Upper lobe of right lung (tissue), 1 donor: Measurements from ENCODE around the gene NUDT3. TPM values are rescaled to one million over a fixed set of nuclear protein-coding genes. Genes with fewer than 3 reads are reported as not detected.

ENCODE experiments used
- ATAC-seq: fragments of 200-7000 bp; cut with Tn5 transposase; one replicate; pipeline ENCODE4 v1.9.1; 2020; ENCODE audit warnings: mild to moderate bottlenecking, moderate library complexity
- DNase-seq: peaks from one replicate; pipeline ENCODE4 v3.0.0-alpha.2; 2020
- H3K27ac ChIP-seq: fragments of 200-600 bp; one replicate; pipeline ENCODE4 v1.8.0; 2022
- H3K27me3 ChIP-seq: fragments of 200-600 bp; one replicate; pipeline ENCODE4 v1.8.0; 2022; ENCODE audit warnings: mild to moderate bottlenecking
- H3K36me3 ChIP-seq: fragments of 200-600 bp; one replicate; pipeline ENCODE4 v1.8.0; 2022
- H3K4me1 ChIP-seq: fragments of 200-600 bp; one replicate; pipeline ENCODE4 v1.8.0; 2022
- H3K4me3 ChIP-seq: fragments of 200-600 bp; one replicate; pipeline ENCODE4 v1.8.0; 2022; ENCODE audit warnings: mild to moderate bottlenecking
- H3K9me3 ChIP-seq: fragments of 200-600 bp; one replicate; pipeline ENCODE4 v1.8.0; 2022
- intact Hi-C: fragments of 100-400 bp; cut with DNase I; formaldehyde crosslinking; loops from one replicate; pipeline ENCODE4 v1.11.0; 2022
- total RNA-seq: library from RNA; stranded (reverse); fragmentation: NEBNext Ultra II Directional; extraction: Animal tissue kit (Norgen Biotek cat#: 25700); gene quantifications from one replicate; pipeline ENCODE4 v1.2.1, GENCODE V29; 2021
- TF ChIP-seq, protein P1 (sequence below): fragments of 200-600 bp; IDR thresholded peaks from one replicate; pipeline ENCODE4 v1.8.0; 2022; ENCODE audit warnings: antibody characterized with exemption
- donor health status: DM: no; HTN: yes; CAD: no; lungs with severe emphysema.

NUDT3 gene
- total RNA-seq, 1 donor from 2014 or later = 29.1 TPM

DNA sequence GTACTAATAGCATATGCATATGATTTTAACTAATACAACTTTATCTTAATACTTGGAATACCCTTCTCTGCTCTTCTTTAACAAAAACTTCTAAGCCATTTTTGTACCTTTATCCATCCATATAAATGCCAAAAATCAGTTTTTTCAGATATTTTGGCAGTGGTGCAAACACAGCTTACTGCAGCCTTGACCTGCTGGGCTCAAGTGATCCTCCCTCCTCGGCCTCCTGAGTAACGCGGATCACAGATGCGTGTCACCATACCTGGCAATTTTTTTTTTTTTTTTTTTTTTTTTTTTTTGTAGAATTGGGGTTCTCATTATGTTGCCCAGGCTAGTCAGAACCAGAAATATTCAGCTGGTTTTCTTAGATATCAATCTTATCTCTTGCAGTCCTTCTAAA, 89.5 kb downstream of the NUDT3 start:
- H3K4me3 ChIP-seq = no peak overlapping the region
- H3K4me1 ChIP-seq = peaks cover 14% of the 10 kb centered on the region
- no peaks in the 10 kb centered on the region for H3K9me3 ChIP-seq
- TF ChIP-seq, protein P1, sequence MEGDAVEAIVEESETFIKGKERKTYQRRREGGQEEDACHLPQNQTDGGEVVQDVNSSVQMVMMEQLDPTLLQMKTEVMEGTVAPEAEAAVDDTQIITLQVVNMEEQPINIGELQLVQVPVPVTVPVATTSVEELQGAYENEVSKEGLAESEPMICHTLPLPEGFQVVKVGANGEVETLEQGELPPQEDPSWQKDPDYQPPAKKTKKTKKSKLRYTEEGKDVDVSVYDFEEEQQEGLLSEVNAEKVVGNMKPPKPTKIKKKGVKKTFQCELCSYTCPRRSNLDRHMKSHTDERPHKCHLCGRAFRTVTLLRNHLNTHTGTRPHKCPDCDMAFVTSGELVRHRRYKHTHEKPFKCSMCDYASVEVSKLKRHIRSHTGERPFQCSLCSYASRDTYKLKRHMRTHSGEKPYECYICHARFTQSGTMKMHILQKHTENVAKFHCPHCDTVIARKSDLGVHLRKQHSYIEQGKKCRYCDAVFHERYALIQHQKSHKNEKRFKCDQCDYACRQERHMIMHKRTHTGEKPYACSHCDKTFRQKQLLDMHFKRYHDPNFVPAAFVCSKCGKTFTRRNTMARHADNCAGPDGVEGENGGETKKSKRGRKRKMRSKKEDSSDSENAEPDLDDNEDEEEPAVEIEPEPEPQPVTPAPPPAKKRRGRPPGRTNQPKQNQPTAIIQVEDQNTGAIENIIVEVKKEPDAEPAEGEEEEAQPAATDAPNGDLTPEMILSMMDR = no peak
- ATAC-seq = no peak
- intact Hi-C loops = no loop called here
- H3K36me3 ChIP-seq = no peaks in the 10 kb centered on the region
- no peak for DNase-seq
- no peak overlapping the region for H3K27ac ChIP-seq
- no peaks in the 10 kb centered on the region for H3K27me3 ChIP-seq

DNA sequence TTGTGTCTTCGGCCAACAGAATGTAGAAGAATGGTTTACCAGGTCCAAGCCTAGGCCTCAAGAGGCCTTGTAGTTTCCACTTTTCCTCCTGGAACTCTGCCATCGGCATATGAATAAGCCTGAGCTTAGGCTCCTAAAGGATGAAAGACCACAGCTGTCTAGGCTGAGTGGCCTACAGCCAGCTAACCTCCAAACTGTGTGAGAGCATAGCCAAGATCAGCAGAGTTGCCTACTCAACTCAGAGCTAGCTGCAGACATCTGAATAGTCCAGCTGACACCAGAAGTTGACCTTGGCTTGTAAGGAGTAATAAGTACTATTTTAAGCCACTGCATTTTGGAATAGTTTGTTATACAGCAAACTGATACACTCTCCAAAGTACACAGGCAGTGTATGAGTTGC, 91.1 kb downstream of the NUDT3 start:
- H3K27me3 ChIP-seq = no peaks in the 10 kb centered on the region
- H3K4me3 ChIP-seq = no peak overlapping the region
- H3K27ac ChIP-seq = no peak overlapping the region
- TF ChIP-seq, protein P1 = no peak
- intact Hi-C loops = no loop called here
- peaks cover 8% of the 10 kb centered on the region for H3K4me1 ChIP-seq
- H3K9me3 ChIP-seq = no peaks in the 10 kb centered on the region
- DNase-seq (no peak), ATAC-seq (peak; percentile 53)
- H3K36me3 ChIP-seq = no peaks in the 10 kb centered on the region

DNA sequence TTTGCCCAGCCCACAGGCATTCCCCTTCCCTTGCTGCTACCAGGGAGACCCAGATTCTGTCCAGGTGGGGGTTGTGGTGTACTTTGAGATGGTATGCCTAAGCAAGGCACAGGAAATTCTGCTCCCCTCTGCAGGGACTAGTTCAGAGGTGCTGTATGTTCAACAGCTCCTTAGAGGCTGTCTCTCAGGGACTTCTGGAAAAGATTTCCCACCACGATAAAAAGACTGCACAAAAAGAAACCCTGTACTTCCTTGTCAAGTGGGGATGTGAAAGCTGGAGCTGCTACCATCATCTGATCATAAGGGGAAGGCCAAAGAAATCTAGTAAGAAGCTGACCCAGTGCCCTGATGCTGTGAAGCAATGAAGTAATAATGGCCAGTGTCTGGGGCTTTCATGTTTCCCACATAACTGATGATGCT, 92.1 kb downstream of the NUDT3 start:
- H3K4me1 ChIP-seq = peaks cover 3% of the 10 kb centered on the region
- TF ChIP-seq, protein P1 = no peak
- no peaks in the 10 kb centered on the region for H3K27me3 ChIP-seq
- no peak overlapping the region for H3K27ac ChIP-seq
- no peaks in the 10 kb centered on the region for H3K36me3 ChIP-seq
- DNase-seq = no peak
- no peak overlapping the region for H3K4me3 ChIP-seq
- H3K9me3 ChIP-seq = no peaks in the 10 kb centered on the region
- peak; percentile 88 for ATAC-seq
- intact Hi-C loops = no loop called here

DNA sequence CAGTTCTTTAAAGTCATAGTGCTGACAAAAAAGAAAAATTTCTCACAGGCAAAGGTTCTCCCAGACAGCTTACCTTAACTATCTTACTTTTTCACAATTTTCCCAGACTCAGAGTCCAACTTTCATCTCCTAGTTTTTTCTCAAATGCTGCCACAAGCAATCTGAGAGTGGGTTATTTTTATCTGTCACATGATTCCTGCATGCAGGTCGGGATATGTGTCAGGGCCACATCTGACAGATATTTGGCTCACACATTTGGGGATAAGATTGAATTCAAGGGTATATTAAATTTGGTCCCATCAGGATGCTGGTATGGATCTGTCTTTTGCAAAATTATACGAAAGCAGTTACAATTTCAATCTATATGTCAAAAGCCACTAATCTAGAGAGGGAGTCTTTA, 93.5 kb downstream of the NUDT3 start:
- intact Hi-C loops = no loop called here
- no peak overlapping the region for H3K4me3 ChIP-seq
- no peaks in the 10 kb centered on the region for H3K27me3 ChIP-seq
- TF ChIP-seq, protein P1 = no peak
- ATAC-seq = no peak
- H3K9me3 ChIP-seq = no peaks in the 10 kb centered on the region
- H3K27ac ChIP-seq = no peak overlapping the region
- peaks cover 3% of the 10 kb centered on the region for H3K4me1 ChIP-seq
- peaks cover 8% of the 10 kb centered on the region for H3K36me3 ChIP-seq
- no peak for DNase-seq

DNA sequence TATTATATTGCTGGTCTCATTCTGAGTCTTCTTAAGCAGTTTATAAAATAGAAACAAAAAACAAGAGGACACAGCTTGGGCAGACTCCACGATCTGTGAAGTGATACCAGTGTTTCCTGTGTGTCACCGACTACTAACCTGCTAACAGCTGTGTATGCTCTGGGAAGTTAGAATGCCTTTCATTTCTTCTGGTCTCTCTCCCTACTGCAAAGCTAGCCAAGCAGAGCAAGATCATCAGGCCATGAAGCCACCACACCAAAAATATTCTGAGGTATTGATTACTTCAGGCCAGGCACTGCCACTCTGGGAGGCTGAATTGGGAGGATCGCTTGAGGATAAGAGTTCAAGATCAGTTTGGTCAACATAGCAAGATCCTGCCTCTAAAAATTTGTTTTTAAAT, 96.7 kb downstream of the NUDT3 start:
- ATAC-seq (no peak), DNase-seq (no peak)
- H3K4me1 ChIP-seq = no peaks in the 10 kb centered on the region
- intact Hi-C loops = no loop called here
- H3K9me3 ChIP-seq = no peaks in the 10 kb centered on the region
- TF ChIP-seq, protein P1 = no peak
- no peak overlapping the region for H3K4me3 ChIP-seq
- H3K27ac ChIP-seq = no peak overlapping the region
- peaks cover 33% of the 10 kb centered on the region for H3K36me3 ChIP-seq
- no peaks in the 10 kb centered on the region for H3K27me3 ChIP-seq

DNA sequence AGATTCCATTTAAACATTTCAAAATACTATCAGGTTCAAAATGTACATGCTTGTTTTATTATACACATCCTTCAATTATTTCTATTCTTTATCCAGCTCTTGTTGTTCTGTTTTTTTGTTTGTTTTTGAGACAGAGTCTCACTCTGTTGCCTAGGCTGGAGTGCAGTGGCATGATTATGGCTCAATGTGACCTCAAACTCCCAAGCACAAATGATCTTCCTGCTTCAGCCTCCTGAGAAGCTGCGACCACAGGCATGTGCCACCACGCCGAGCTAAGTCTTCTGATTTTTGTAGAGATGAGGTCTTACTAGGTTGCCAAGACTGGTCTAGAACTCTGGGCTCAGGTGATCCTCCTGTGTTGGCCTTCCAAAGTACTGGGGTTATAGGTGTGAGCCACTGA, 99.5 kb downstream of the NUDT3 start:
- no peak for DNase-seq
- Histone ChIP-seq H3K27me3 (no peaks in the 10 kb centered on the region), H3K36me3 (peaks cover 33% of the 10 kb centered on the region), H3K4me3 (no peak overlapping the region), H3K4me1 (peaks cover 4% of the 10 kb centered on the region), H3K27ac (no peak overlapping the region), H3K9me3 (no peaks in the 10 kb centered on the region)
- TF ChIP-seq, protein P1 = no peak
- intact Hi-C loops = no loop called here
- no peak for ATAC-seq
